GM23248 (cell line): ENCODE measurements around the gene ADAMTSL1. TPM values are rescaled to one million over a fixed set of nuclear protein-coding genes. Genes with fewer than 3 reads are reported as not detected.

Source experiments
- DNase-seq: peaks from one replicate; pipeline ENCODE4 v3.0.0-alpha.2; 2015
- H2AFZ ChIP-seq: fragments of 200-600 bp; sonication (generic); 2 replicates; pipeline ENCODE4 v1.6.1; 2016; ENCODE audit warnings: antibody characterized with exemption
- H3F3A ChIP-seq: fragments of 200-600 bp; sonication (generic); 2 replicates; pipeline ENCODE4 v1.6.1; 2016; ENCODE audit warnings: mild to moderate bottlenecking, antibody characterized with exemption, mixed run types; ENCODE audit not compliant: insufficient read depth
- H3K27ac ChIP-seq: fragments of 200-600 bp; sonication (generic); 2 replicates; pipeline ENCODE4 v1.5.1; 2016; ENCODE audit warnings: mild to moderate bottlenecking
- H3K27me3 ChIP-seq: fragments of 200-600 bp; sonication (generic); replicated peaks from 2 replicates; pipeline ENCODE4 v1.6.1; 2016; ENCODE audit warnings: mild to moderate bottlenecking; ENCODE audit not compliant: insufficient read depth
- H3K36me3 ChIP-seq: fragments of 200-600 bp; sonication (generic); 2 replicates; pipeline ENCODE4 v1.6.1; 2016; ENCODE audit warnings: low read depth, mild to moderate bottlenecking
- H3K4me1 ChIP-seq: fragments of 200-600 bp; sonication (generic); 2 replicates; pipeline ENCODE4 v1.6.1; 2016; ENCODE audit warnings: mild to moderate bottlenecking; ENCODE audit not compliant: insufficient read depth
- H3K4me2 ChIP-seq: fragments of 200-600 bp; sonication (generic); one replicate; pipeline ENCODE4 v1.6.1; 2016; ENCODE audit warnings: mild to moderate bottlenecking; ENCODE audit not compliant: unreplicated experiment
- H3K4me3 ChIP-seq: fragments of 200-600 bp; sonication (generic); 2 replicates; pipeline ENCODE4 v1.5.1; 2016; ENCODE audit warnings: mild to moderate bottlenecking
- H3K79me2 ChIP-seq: fragments of 200-600 bp; sonication (generic); 2 replicates; pipeline ENCODE4 v1.6.1; 2016; ENCODE audit warnings: mild to moderate bottlenecking; ENCODE audit not compliant: insufficient read depth
- H3K9ac ChIP-seq: fragments of 200-600 bp; sonication (generic); 2 replicates; pipeline ENCODE4 v1.6.1; 2016; ENCODE audit warnings: mild to moderate bottlenecking
- H3K9me2 ChIP-seq: fragments of 200-600 bp; sonication (generic); 2 replicates; pipeline ENCODE4 v1.6.1; 2016; ENCODE audit warnings: mixed run types, mild to moderate bottlenecking, moderate library complexity; ENCODE audit not compliant: insufficient read depth
- H3K9me3 ChIP-seq: fragments of 200-600 bp; sonication (generic); one replicate; pipeline ENCODE4 v1.6.1; 2017; ENCODE audit warnings: low read depth
- H4K20me1 ChIP-seq: fragments of 200-600 bp; sonication (generic); 2 replicates; pipeline ENCODE4 v1.6.0; 2016; ENCODE audit not compliant: insufficient read depth
- EZH2 ChIP-seq: fragments of 200-600 bp; sonication (generic); IDR thresholded peaks from 2 replicates; pipeline ENCODE4 v1.6.1; 2018; ENCODE audit warnings: antibody characterized with exemption, mild to moderate bottlenecking; ENCODE audit not compliant: insufficient read depth, poor library complexity, severe bottlenecking
- EZH2phosphoT487 ChIP-seq: fragments of 200-600 bp; sonication (generic); IDR thresholded peaks from 2 replicates; pipeline ENCODE4 v1.6.1; 2018; ENCODE audit warnings: antibody characterized with exemption, moderate library complexity, mild to moderate bottlenecking, low read depth; ENCODE audit not compliant: insufficient read depth
- WGBS, 2 experiments: methylation state at CpG; one replicate each; pipeline ENCODE4 v1.1.6; 2015 to 2017; ENCODE audit warnings: low lambda C conversion rate in 2 of 2, low coverage in 1 of 2; ENCODE audit errors: missing lambda C conversion rate in 2 of 2; 5-methylcytosine and 5-hydroxymethylcytosine counted together
- in situ Hi-C: fragments of 300-500 bp; cut with MboI; formaldehyde crosslinking; loops from 2 replicates; pipeline ENCODE4 v1.15.0; 2020
- polyA plus RNA-seq: library from polyadenylated mRNA; unstranded; fragments of >200 nt; fragmentation: Nextera tagmentation; extraction: Ambion mirVana; gene quantifications from 2 replicates; pipeline ENCODE4 v1.2.1, GENCODE V29; 2016
- total RNA-seq: library from RNA; depleted of rRNA; stranded (reverse); fragments of >200 nt; shearing (Covaris generic); gene quantifications from 2 replicates; pipeline ENCODE4 v1.2.3, GENCODE V29; 2014

ADAMTSL1 gene
- total and polyA plus RNA-seq, 2 experiments from 2014 or later, result 77.0 to 273 TPM

DNA sequence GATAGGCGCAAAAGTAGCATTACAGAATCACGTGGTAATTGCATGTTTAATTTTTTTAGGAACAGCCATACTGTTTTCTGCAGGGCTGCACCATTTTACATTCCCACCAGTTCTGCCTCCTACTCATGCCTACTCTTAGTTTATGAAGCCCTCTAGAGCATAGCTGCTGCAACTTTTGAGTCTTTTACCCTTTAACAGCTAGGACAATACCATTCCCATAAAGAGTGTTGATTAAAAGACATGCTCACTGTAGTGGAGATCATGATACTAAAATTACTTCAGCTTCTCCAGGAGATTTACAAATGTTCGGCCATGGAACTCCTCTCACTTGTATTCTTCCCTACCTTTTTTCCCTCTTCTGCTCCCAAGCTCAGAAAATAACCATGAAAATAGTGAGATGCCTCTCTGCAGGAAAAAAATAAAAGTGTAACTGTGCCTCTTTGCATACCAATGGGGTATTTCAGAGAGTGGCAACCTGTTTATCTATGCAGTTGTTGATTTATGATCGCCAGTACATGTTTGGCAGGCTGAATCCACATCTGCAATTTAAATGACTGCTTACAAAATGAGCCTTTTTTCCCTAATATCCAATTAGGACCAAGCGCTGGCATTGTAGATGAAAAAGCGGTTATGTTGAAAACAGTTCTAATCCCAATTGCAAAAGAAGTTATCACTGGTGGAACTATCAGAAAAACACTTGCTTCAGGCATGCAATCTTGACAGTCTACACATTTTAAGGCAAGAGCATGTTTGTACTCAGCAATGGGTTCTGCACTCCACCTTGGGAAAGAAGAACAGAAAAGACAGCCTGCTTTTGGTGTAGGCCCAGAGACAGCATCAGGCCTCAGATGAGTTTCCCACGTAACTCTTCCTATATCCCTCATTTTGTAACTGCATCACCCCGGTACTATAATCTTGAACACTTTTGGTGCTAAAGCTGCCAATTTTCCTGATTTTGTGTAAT, 131.1 kb downstream of the ADAMTSL1 start:
- H3K9ac ChIP-seq, result no peak overlapping the region
- H3K4me1 ChIP-seq, result peaks cover 28% of the 10 kb centered on the region
- TF ChIP-seq EZH2phosphoT487, result no peak
- no peak for TF ChIP-seq EZH2
- in situ Hi-C loops, result no loop called here
- H2AFZ ChIP-seq, result no peak overlapping the region
- 0 out of 2 replicates have a peak, but pooled peaks cover 4% of the 10 kb centered on the region for H4K20me1 ChIP-seq
- H3K27me3 ChIP-seq, result no peaks in the 10 kb centered on the region
- no peak for DNase-seq
- H3K9me3 ChIP-seq, result no peaks in the 10 kb centered on the region
- H3K36me3 ChIP-seq, result peaks cover 20% of the 10 kb centered on the region
- 80 to 89% methylated on average over 8 of the region's 8 CpGs for WGBS, 2 experiments
- no peak overlapping the region for H3K4me2 ChIP-seq
- H3K79me2 ChIP-seq, result peaks cover 98% of the 10 kb centered on the region
- no peaks in the 10 kb centered on the region for H3K9me2 ChIP-seq
- peaks cover 64% of the 10 kb centered on the region for H3F3A ChIP-seq
- no peak overlapping the region for H3K4me3 ChIP-seq
- H3K27ac ChIP-seq, result no peak overlapping the region

DNA sequence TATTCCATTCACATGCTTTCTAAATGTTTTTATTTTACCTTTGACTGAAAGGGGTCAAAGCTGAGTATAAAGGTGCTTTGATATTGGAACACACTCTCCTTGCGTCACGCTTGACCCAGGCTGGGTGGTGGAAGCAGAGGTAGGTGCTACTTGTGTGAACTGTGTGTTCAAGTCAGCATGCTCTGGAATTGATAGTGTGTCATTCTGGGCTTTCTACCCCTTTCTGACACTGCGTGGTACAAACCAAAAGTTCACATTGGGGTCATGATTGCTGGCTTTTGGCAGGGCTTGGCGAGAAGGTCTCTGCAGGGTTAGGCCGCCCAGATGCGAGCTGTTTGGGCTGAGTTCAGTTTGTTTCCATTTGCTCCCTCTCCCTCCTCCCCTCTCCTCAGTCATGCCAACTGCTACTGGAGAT, 131.8 kb downstream of the ADAMTSL1 start:
- Histone ChIP-seq H3K36me3 (peaks cover 20% of the 10 kb centered on the region), H3F3A (peaks cover 63% of the 10 kb centered on the region), H3K27ac (no peak overlapping the region), H2AFZ (no peak overlapping the region), H3K4me3 (no peak overlapping the region), H3K27me3 (no peaks in the 10 kb centered on the region), H3K9ac (no peak overlapping the region), H3K79me2 (peaks cover 98% of the 10 kb centered on the region), H3K9me3 (no peaks in the 10 kb centered on the region), H3K4me2 (no peak overlapping the region), H3K4me1 (peaks cover 28% of the 10 kb centered on the region), H3K9me2 (no peaks in the 10 kb centered on the region), H4K20me1 (0 out of 2 replicates have a peak, but pooled peaks cover 4% of the 10 kb centered on the region)
- in situ Hi-C loops, result no loop called here
- TF ChIP-seq EZH2phosphoT487, result no peak
- no peak for TF ChIP-seq EZH2
- DNase-seq, result peak; percentile 36
- WGBS, 2 experiments, result 41 to 47% methylated on average over 6 of the region's 6 CpGs

DNA sequence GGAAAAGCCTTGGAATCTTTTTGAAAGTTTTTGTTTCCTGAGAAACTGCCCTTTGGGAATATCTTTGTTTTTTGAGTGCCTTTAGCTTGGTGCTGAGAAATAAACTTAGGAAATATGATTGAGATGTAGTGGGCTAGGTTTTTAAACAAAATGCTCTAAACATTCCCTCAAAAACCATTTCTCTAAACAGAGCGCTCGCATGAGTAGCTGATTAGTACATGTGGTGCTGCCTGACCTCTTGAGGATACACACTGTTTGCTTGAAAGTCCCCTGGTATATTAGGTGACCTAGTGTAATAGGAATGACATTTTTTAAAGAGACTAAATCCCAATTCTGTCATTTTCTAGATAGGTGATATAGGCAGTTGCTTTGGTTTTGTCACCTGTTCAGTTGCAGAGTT, 132.3 kb downstream of the ADAMTSL1 start:
- Histone ChIP-seq H2AFZ (no peak overlapping the region), H3K4me1 (peaks cover 28% of the 10 kb centered on the region), H3K79me2 (peaks cover 98% of the 10 kb centered on the region), H3K4me3 (no peak overlapping the region), H3K4me2 (no peak overlapping the region), H3F3A (peaks cover 60% of the 10 kb centered on the region), H3K9me3 (no peaks in the 10 kb centered on the region), H3K36me3 (peaks cover 20% of the 10 kb centered on the region), H4K20me1 (0 out of 2 replicates have a peak, but pooled peaks cover 4% of the 10 kb centered on the region), H3K9me2 (no peaks in the 10 kb centered on the region), H3K27ac (peak overlapping the region; percentile 9), H3K27me3 (no peaks in the 10 kb centered on the region), H3K9ac (no peak overlapping the region)
- WGBS, 2 experiments, result 93 to 97% methylated on average over 2 of the region's 2 CpGs
- peak; percentile 26 for DNase-seq
- TF ChIP-seq EZH2 (no peak), EZH2phosphoT487 (no peak)
- in situ Hi-C loops, result no loop called here

DNA sequence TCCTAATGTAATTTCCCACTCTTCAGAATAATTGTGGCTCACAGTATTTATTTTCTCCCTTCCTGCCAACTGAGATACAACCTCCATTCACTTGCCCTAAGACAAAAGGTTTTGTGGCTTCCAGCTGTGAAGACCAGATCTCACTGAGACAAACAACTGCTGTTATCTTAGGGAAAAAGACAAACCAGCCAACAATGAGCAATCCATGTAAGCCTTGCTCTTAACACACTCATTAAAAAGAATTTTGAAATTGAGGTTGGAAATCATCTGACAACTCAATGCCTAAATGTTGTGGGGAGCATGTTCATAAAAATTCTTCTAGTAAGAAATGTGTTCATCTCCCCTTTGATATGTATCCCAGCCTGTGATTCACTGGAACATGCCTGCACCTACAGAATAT, 132.9 kb downstream of the ADAMTSL1 start:
- Histone ChIP-seq H3K4me3 (no peak overlapping the region), H3K79me2 (peaks cover 100% of the 10 kb centered on the region), H2AFZ (no peak overlapping the region), H3K36me3 (peaks cover 20% of the 10 kb centered on the region), H4K20me1 (0 out of 2 replicates have a peak, but pooled peaks cover 4% of the 10 kb centered on the region), H3K4me1 (peaks cover 26% of the 10 kb centered on the region), H3K9me2 (no peaks in the 10 kb centered on the region), H3K9ac (no peak overlapping the region), H3K27ac (peak overlapping the region; percentile 9), H3F3A (peaks cover 64% of the 10 kb centered on the region), H3K4me2 (peak overlapping the region; percentile 15), H3K27me3 (no peaks in the 10 kb centered on the region), H3K9me3 (no peaks in the 10 kb centered on the region)
- in situ Hi-C loops, result no loop called here
- TF ChIP-seq EZH2 (no peak), EZH2phosphoT487 (no peak)
- DNase-seq, result peak; percentile 56
